ENCODE results near the gene ACBD6. TPM values are rescaled to one million over a fixed set of nuclear protein-coding genes. Genes with fewer than 3 reads are reported as not detected.
A peak's percentile ranks its signal among the peaks of the same experiment; 100 is the strongest.

ACBD6 gene
- total RNA-seq, 5 donors from 2014 or later (not counting 1 experiment from before 2014, with no cell fraction given), result 44.3 to 58.5 (median 53.0) TPM

DNA sequence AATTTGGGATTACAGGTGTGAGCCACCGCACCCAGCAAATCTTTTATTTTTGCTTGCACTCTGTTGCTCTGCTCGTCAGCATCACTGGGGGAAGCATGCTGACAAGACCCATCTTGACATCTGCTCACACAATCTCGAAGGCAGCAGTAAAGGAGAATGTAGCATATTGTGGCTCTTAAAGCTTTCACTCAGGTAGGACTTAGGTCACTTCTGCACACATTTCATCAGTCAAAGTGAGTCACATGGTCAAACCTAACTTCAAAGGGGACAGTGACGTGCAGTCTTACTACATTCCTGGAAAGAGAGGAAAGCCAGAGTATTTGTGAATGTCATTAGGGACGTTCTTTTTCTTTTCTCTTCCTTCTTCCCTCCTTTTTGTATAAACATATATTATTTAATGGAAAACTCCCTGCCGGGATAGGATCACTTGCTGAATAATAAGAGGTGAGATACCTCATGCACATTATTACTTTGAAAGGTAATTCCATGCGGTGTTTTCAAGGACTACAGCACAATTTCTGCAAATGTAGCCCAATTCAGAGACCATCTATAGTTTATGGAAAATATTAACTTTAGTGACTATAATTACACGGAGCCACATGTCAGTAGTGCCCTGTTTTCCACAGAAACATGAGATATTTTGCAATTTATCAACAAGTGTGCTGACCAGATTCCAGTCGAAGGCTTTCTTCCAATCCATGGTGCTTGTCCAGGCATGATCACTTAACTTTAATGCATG lies 19.3 kb upstream of the ACBD6 start:
- ChIA-PET CTCF (no interaction called here), POLR2A (no interaction called here)
- Histone ChIP-seq H3K27me3 (replicated peaks in 1 of 2; ENCODE audit: control insufficient read depth in 2 of 2, extremely low read depth in 1 of 2, insufficient read depth in 2 of 2, low read length in 1 of 2) (no peaks in the 10 kb centered on the region), H3K9me3 (no peaks in the 10 kb centered on the region), H3K4me1 (ENCODE audit: control insufficient read depth in 1 of 2, extremely low read depth in 1 of 2, insufficient read depth in 2 of 2, low read length in 2 of 2) (no peaks in the 10 kb centered on the region), H3K4me3 (ENCODE audit: control insufficient read depth in 1 of 2, extremely low read depth in 1 of 2, low read length in 1 of 2) (no peak overlapping the region), H3K27ac (ENCODE audit: low read length) (no peak overlapping the region), H3K36me3 (ENCODE audit: control insufficient read depth in 2 of 2, extremely low read depth in 1 of 2, insufficient read depth in 1 of 2, low read length in 1 of 2) (no peaks in the 10 kb centered on the region)
- DNase-seq (no peak), ATAC-seq (replicated peaks in 1 of 4) (no peak)
- Mint-ChIP-seq H3K36me3 (no peaks in the 10 kb centered on the region), H3K27me3 (peaks cover 4 to 6% of the 10 kb centered on the region in 2 donors), H3K27ac (no peak overlapping the region), H3K4me1 (peaks cover 0 to 3% (median 3%) of the 10 kb centered on the region in 3 donors), H3K9me3 (no peaks in the 10 kb centered on the region), H3K4me3 (no peak overlapping the region)
- 81% methylated on average over 3 of the region's 9 CpGs for WGBS (ENCODE audit: insufficient coverage)

DNA sequence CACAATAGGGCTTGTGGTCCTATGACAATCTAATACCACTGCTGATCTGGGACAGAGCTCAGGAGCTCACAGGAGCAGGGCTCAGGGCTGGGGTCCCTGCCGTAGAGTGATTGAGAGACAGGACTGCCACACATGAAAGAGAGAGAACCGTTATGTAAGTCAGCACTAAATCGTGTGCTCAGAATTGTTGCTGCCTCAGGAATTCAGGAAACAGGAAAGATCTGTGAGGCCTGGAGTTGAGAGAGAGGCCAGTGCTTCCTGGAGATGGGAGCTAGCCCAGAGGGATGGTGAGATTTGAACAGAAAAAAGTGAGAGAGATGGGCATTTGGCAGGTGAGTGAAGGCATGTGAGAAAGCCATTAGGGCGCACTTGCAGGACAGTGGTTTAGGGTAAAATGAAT lies 17.5 kb upstream of the ACBD6 start:
- H3K9me3 Mint-ChIP-seq, result no peaks in the 10 kb centered on the region
- CTCF ChIA-PET, result interaction anchor here (0.5 to 7.4 kb wide), 4 partner anchors 16 to 400 kb away, joined by 3 to 93 read pairs (median 6); no protein-coding TSS in a partner anchor
- H3K27me3 Mint-ChIP-seq, result peaks cover 4 to 6% of the 10 kb centered on the region in 2 donors
- H3K27ac Mint-ChIP-seq, result no peak overlapping the region
- no peaks in the 10 kb centered on the region for H3K36me3 Mint-ChIP-seq
- no peak for DNase-seq
- no peaks in the 10 kb centered on the region for H3K4me1 ChIP-seq (ENCODE audit: control insufficient read depth in 1 of 2, extremely low read depth in 1 of 2, insufficient read depth in 2 of 2, low read length in 2 of 2)
- H3K4me3 Mint-ChIP-seq, result no peak overlapping the region
- H3K27ac ChIP-seq (ENCODE audit: low read length), result no peak overlapping the region
- 62% methylated on average over 4 of the region's 4 CpGs for WGBS (ENCODE audit: insufficient coverage)
- no peak for ATAC-seq (replicated peaks in 1 of 4)
- no peaks in the 10 kb centered on the region for H3K27me3 ChIP-seq (replicated peaks in 1 of 2; ENCODE audit: control insufficient read depth in 2 of 2, extremely low read depth in 1 of 2, insufficient read depth in 2 of 2, low read length in 1 of 2)
- POLR2A ChIA-PET, result interaction anchor here in 1 of 2 donors (0.5 kb wide), 1 partner anchor 8 kb away, joined by 4 read pairs; no protein-coding TSS in a partner anchor
- H3K4me3 ChIP-seq (ENCODE audit: control insufficient read depth in 1 of 2, extremely low read depth in 1 of 2, low read length in 1 of 2), result no peak overlapping the region
- H3K9me3 ChIP-seq, result no peaks in the 10 kb centered on the region
- H3K36me3 ChIP-seq (ENCODE audit: control insufficient read depth in 2 of 2, extremely low read depth in 1 of 2, insufficient read depth in 1 of 2, low read length in 1 of 2), result no peaks in the 10 kb centered on the region
- peaks cover 0 to 2% (median 1%) of the 10 kb centered on the region in 3 donors for H3K4me1 Mint-ChIP-seq

DNA sequence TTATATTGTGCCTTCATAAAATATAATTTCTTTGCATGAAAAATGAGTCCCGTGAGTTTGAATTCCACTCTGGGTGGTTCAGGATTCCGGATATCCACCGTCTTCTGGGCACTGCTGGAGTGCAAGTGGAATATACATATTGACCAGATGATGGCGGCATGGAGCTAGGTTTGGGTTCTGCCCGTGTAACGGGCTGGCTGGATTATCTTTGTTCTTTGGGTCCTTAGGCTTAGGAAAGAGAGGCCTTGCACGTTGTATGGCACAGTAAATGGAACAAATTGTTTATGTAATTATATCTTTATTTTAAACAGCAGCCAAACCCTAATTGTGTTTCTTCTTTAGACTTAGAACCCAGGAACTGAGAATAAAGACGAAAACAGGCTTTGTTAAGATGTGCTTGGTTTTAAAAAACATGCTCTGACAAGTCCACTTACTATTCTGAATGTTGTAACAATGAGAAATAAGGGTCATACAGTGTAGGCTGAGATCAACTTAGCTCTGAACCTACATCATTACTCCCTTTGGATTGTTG lies 13.5 kb upstream of the ACBD6 start:
- Mint-ChIP-seq H3K36me3 (no peaks in the 10 kb centered on the region), H3K27me3 (peaks cover 13 to 20% of the 10 kb centered on the region in 2 donors), H3K4me1 (peaks cover 0 to 2% (median 1%) of the 10 kb centered on the region in 3 donors), H3K9me3 (no peaks in the 10 kb centered on the region), H3K4me3 (no peak overlapping the region), H3K27ac (no peak overlapping the region)
- ATAC-seq (replicated peaks in 1 of 4) (peak; percentile 77 to 90 (median 83)), DNase-seq (peak in 33 of 35 experiments; percentile 5 to 81 (median 38))
- Histone ChIP-seq H3K27ac (ENCODE audit: low read length) (no peak overlapping the region), H3K4me1 (ENCODE audit: control insufficient read depth in 1 of 2, extremely low read depth in 1 of 2, insufficient read depth in 2 of 2, low read length in 2 of 2) (no peaks in the 10 kb centered on the region), H3K4me3 (ENCODE audit: control insufficient read depth in 1 of 2, extremely low read depth in 1 of 2, low read length in 1 of 2) (no peak overlapping the region), H3K36me3 (ENCODE audit: control insufficient read depth in 2 of 2, extremely low read depth in 1 of 2, insufficient read depth in 1 of 2, low read length in 1 of 2) (no peaks in the 10 kb centered on the region), H3K27me3 (replicated peaks in 1 of 2; ENCODE audit: control insufficient read depth in 2 of 2, extremely low read depth in 1 of 2, insufficient read depth in 2 of 2, low read length in 1 of 2) (peaks cover 0 to 5% of the 10 kb centered on the region in 2 experiments), H3K9me3 (no peaks in the 10 kb centered on the region)
- 9% methylated on average over 3 of the region's 8 CpGs for WGBS (ENCODE audit: insufficient coverage)
- ChIA-PET POLR2A (interaction anchor here in 1 of 2 donors (1.1 kb wide), 1 partner anchor 13 kb away, joined by 3 read pairs; the partner anchor contains the start of gene ACBD6), CTCF (interaction anchor here (0.5 to 7.4 kb wide), 25 partner anchors 10 to 683 kb away, joined by 3 to 93 read pairs (median 5); partner anchors contain the start of gene ACBD6 (in 2 of the 2))

DNA sequence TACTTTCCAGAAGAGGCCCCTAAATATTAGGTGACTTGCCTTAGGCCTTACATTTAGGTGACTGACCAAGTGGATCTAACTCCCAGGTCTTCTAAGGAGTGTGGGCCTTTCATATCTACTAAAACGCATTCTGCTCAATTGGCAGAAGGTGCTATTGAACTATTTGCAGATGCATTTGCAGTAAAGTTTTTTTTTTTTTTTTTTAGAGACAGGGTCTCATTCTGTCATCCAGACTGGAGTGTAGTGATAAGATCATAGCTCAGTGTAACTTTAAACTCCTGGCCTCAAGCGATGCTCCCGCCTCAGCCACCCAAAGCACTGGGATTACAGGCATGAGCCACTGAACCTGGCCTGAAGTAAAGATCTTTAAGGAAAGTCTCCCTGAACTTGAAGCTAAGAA lies 13.0 kb upstream of the ACBD6 start:
- H3K9me3 Mint-ChIP-seq, result no peaks in the 10 kb centered on the region
- H3K27me3 Mint-ChIP-seq, result peaks cover 9 to 20% of the 10 kb centered on the region in 2 donors
- ATAC-seq (replicated peaks in 1 of 4) (no peak), DNase-seq (no peak)
- H3K36me3 Mint-ChIP-seq, result no peaks in the 10 kb centered on the region
- no peaks in the 10 kb centered on the region for H3K4me1 ChIP-seq (ENCODE audit: control insufficient read depth in 1 of 2, extremely low read depth in 1 of 2, insufficient read depth in 2 of 2, low read length in 2 of 2)
- H3K4me3 Mint-ChIP-seq, result no peak overlapping the region
- peaks cover 0 to 5% of the 10 kb centered on the region in 2 experiments for H3K27me3 ChIP-seq (replicated peaks in 1 of 2; ENCODE audit: control insufficient read depth in 2 of 2, extremely low read depth in 1 of 2, insufficient read depth in 2 of 2, low read length in 1 of 2)
- ChIA-PET POLR2A (interaction anchor here in 1 of 2 donors (1.1 kb wide), 1 partner anchor 13 kb away, joined by 3 read pairs; the partner anchor contains the start of gene ACBD6), CTCF (interaction anchor here (0.6 to 7.4 kb wide), 21 partner anchors 10 to 682 kb away, joined by 3 to 93 read pairs (median 5); partner anchors contain the start of gene ACBD6 (in 2 of the 2))
- no peaks in the 10 kb centered on the region for H3K36me3 ChIP-seq (ENCODE audit: control insufficient read depth in 2 of 2, extremely low read depth in 1 of 2, insufficient read depth in 1 of 2, low read length in 1 of 2)
- no peaks in the 10 kb centered on the region for H3K9me3 ChIP-seq
- H3K4me3 ChIP-seq (ENCODE audit: control insufficient read depth in 1 of 2, extremely low read depth in 1 of 2, low read length in 1 of 2), result no peak overlapping the region
- no peak overlapping the region for H3K27ac Mint-ChIP-seq
- H3K27ac ChIP-seq (ENCODE audit: low read length), result no peak overlapping the region
- 100% methylated on average over 2 of the region's 3 CpGs for WGBS (ENCODE audit: insufficient coverage)
- peaks cover 0 to 2% (median 1%) of the 10 kb centered on the region in 3 donors for H3K4me1 Mint-ChIP-seq

DNA sequence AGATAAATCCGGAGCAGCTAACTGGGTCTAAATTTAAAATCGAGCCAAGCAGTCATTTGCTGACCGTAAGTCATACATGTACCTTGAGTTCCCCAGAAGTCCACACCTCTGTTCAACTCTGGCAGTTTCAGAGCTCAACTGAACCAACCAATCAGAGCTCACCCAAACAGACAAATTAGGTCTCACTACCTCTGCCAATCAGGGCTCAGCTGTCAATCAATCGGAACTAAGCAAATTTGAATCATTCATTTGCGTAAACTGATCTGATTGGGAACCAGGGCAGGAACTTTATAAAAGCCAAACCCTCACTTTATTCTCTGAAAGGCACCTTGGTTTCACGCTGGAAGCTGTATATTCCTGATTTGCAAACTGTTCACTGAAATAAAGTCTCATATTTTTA lies 11.2 kb upstream of the ACBD6 start:
- WGBS (ENCODE audit: insufficient coverage), result 80% methylated on average over 6 of the region's 6 CpGs
- H3K9me3 Mint-ChIP-seq, result no peaks in the 10 kb centered on the region
- Histone ChIP-seq H3K4me3 (ENCODE audit: control insufficient read depth in 1 of 2, extremely low read depth in 1 of 2, low read length in 1 of 2) (no peak overlapping the region), H3K27me3 (replicated peaks in 1 of 2; ENCODE audit: control insufficient read depth in 2 of 2, extremely low read depth in 1 of 2, insufficient read depth in 2 of 2, low read length in 1 of 2) (peaks cover 0 to 8% of the 10 kb centered on the region in 2 experiments), H3K36me3 (ENCODE audit: control insufficient read depth in 2 of 2, extremely low read depth in 1 of 2, insufficient read depth in 1 of 2, low read length in 1 of 2) (no peaks in the 10 kb centered on the region), H3K27ac (ENCODE audit: low read length) (no peak overlapping the region), H3K9me3 (no peaks in the 10 kb centered on the region), H3K4me1 (ENCODE audit: control insufficient read depth in 1 of 2, extremely low read depth in 1 of 2, insufficient read depth in 2 of 2, low read length in 2 of 2) (no peaks in the 10 kb centered on the region)
- peaks cover 9 to 14% of the 10 kb centered on the region in 2 donors for H3K27me3 Mint-ChIP-seq
- H3K36me3 Mint-ChIP-seq, result no peaks in the 10 kb centered on the region
- CTCF ChIA-PET, result interaction anchor here in 1 of 2 donors (0.6 to 7.4 kb wide), 3 partner anchors 349 to 699 kb away, joined by 3 to 93 read pairs (median 3); no protein-coding TSS in a partner anchor
- DNase-seq (no peak), ATAC-seq (replicated peaks in 1 of 4) (no peak)
- POLR2A ChIA-PET, result no interaction called here
- H3K4me1 Mint-ChIP-seq, result peaks cover 0 to 2% (median 1%) of the 10 kb centered on the region in 3 donors
- no peak overlapping the region for H3K27ac Mint-ChIP-seq
- H3K4me3 Mint-ChIP-seq, result no peak overlapping the region

DNA sequence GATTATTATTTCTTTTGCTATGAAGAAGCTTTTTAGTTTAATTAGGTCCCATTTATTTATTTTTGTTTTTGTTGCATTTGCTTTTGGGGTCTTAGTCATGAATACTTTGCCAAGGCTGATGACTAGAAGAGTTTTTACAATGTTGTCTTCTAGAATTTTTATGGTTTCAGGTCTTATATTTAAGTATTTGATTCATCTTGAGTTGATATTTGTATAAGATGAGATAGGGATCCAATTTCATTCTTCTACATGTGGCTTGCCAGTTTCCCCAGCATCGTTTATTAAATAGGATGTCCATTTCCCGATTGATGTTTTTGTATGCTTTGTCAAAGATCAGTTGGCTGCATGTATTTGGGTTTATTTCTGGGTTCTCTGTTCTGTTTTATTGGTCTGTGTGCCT lies 8.5 kb upstream of the ACBD6 start:
- Histone ChIP-seq H3K4me3 (ENCODE audit: control insufficient read depth in 1 of 2, extremely low read depth in 1 of 2, low read length in 1 of 2) (no peak overlapping the region), H3K4me1 (ENCODE audit: control insufficient read depth in 1 of 2, extremely low read depth in 1 of 2, insufficient read depth in 2 of 2, low read length in 2 of 2) (no peaks in the 10 kb centered on the region), H3K27ac (ENCODE audit: low read length) (no peak overlapping the region), H3K36me3 (ENCODE audit: control insufficient read depth in 2 of 2, extremely low read depth in 1 of 2, insufficient read depth in 1 of 2, low read length in 1 of 2) (no peaks in the 10 kb centered on the region), H3K27me3 (replicated peaks in 1 of 2; ENCODE audit: control insufficient read depth in 2 of 2, extremely low read depth in 1 of 2, insufficient read depth in 2 of 2, low read length in 1 of 2) (peaks cover 0 to 11% of the 10 kb centered on the region in 2 experiments), H3K9me3 (no peaks in the 10 kb centered on the region)
- H3K4me3 Mint-ChIP-seq, result no peak overlapping the region
- peaks cover 9 to 14% of the 10 kb centered on the region in 2 donors for H3K27me3 Mint-ChIP-seq
- WGBS (ENCODE audit: insufficient coverage), result no CpG with 5 or more reads among the region's 2 CpGs
- CTCF ChIA-PET, result interaction anchor here in 1 of 2 donors (0.6 kb wide), 1 partner anchor 332 kb away, joined by 3 read pairs; no protein-coding TSS in a partner anchor
- no peak overlapping the region for H3K27ac Mint-ChIP-seq
- no peaks in the 10 kb centered on the region for H3K36me3 Mint-ChIP-seq
- POLR2A ChIA-PET, result no interaction called here
- H3K9me3 Mint-ChIP-seq, result no peaks in the 10 kb centered on the region
- DNase-seq, result no peak
- no peak for ATAC-seq (replicated peaks in 1 of 4)
- H3K4me1 Mint-ChIP-seq, result peaks cover 0 to 6% (median 3%) of the 10 kb centered on the region in 3 donors

Data from T-cell (primary cell).